Pancreas (tissue), 10 donors: ENCODE measurements around the gene ZNHIT2. TPM values are rescaled to one million over a fixed set of nuclear protein-coding genes. Genes with fewer than 3 reads are reported as not detected.
A peak's percentile ranks its signal among the peaks of the same experiment; 100 is the strongest.

Source experiments
- ATAC-seq, 4 donors: fragments of 200-7000 bp; cut with Tn5 transposase; one replicate each; pipeline versions ENCODE4 v1.8.0 to v1.9.1; 2020; ENCODE audit warnings: mild to moderate bottlenecking in 4 of 4, moderate library complexity in 4 of 4
- DNase-seq, 6 donors: peaks; one replicate each; pipeline ENCODE4 v3.0.0-alpha.2; 2020
- FAIRE-seq: peaks from 2 replicates; lab custom pipeline; 2012; peaks lifted over from hg19 to GRCh38; lab: Jason Lieb, UNC
- H3K27ac ChIP-seq, 4 donors: fragments of 200-600 bp; sonication (generic); 1 replicate in 3 of 4; 2 replicates in 1 of 4; pipeline versions ENCODE4 v1.5.0 to v1.8.0; 2020
- H3K27me3 ChIP-seq, 4 donors: fragments of 200-600 bp; one replicate each; pipeline ENCODE4 v1.8.0; 2021
- H3K36me3 ChIP-seq, 3 donors: fragments of 200-600 bp; sonication (generic) in 1 of 3; one replicate each; pipeline versions ENCODE4 v1.5.0 to v1.8.0; 2020 to 2021
- H3K4me1 ChIP-seq, 3 donors: fragments of 200-600 bp; one replicate each; pipeline ENCODE4 v1.8.0; 2021
- H3K4me3 ChIP-seq, 4 donors: fragments of 200-600 bp; sonication (generic) in 2 of 4; one replicate each; pipeline versions ENCODE4 v1.5.0 to v1.8.0; 2020 to 2021
- H3K9me3 ChIP-seq, 4 donors: fragments of 200-600 bp; one replicate each; pipeline ENCODE4 v1.8.0; 2021
- WGBS, 2 donors: extraction: QIAGEN DNeasy Blood & Tissue Kit; methylation state at CpG; one replicate each; pipeline ENCODE4 v1.1.7; 2013; 5-methylcytosine and 5-hydroxymethylcytosine counted together
- intact Hi-C, 3 donors: fragments of 100-400 bp; cut with DNase I; formaldehyde crosslinking; loops; one replicate each; pipeline versions ENCODE4 v1.11.1 to v1.14.2; 2022
- polyA plus RNA-seq, 2 donors: library from polyadenylated mRNA; stranded (reverse); fragments of 200-250 nt; gene quantifications; one replicate each; pipeline ENCODE4 v1.2.3, GENCODE V29; 2013
- total RNA-seq, 6 donors: library from RNA; stranded (reverse); fragmentation: NEBNext Ultra II Directional in 4 of 6; extraction: Animal tissue kit (Norgen Biotek cat#: 25700) in 4 of 6; gene quantifications; one replicate each; pipeline versions ENCODE4 v1.2.1 to v1.2.4, GENCODE V29; 2021 to 2023
- TF ChIP-seq, protein P1 (sequence below), 4 donors: fragments of 200-600 bp; sonication (generic) in 3 of 4; IDR thresholded peaks; one replicate each; pipeline versions ENCODE4 v1.5.0 to v1.8.0; 2021; ENCODE audit warnings: antibody characterized with exemption in 4 of 4
- donor health status: healthy with polysubstance abuse.
- donor health status: DM: no; HTN: no; CAD: no; lungs with moderate emphysema.
- donor health status: DM: no; HTN: no; CAD: no.
- donor health status: control.
- donor health status: control.
- donor health status: Bipolar disorder and iron deficiency.
- donor health status: DM: yes; HTN: yes; CAD: no.
- donor health status: DM: no; HTN: no; CAD: no.
- donor health status: DM: no; HTN: no; CAD: no.
- donor health status: DM: yes; HTN: yes; CAD: no.

The ZNHIT2 gene
- total and polyA plus RNA-seq, 8 donors = 4.3 to 17.8 (median 7.4) TPM

DNA sequence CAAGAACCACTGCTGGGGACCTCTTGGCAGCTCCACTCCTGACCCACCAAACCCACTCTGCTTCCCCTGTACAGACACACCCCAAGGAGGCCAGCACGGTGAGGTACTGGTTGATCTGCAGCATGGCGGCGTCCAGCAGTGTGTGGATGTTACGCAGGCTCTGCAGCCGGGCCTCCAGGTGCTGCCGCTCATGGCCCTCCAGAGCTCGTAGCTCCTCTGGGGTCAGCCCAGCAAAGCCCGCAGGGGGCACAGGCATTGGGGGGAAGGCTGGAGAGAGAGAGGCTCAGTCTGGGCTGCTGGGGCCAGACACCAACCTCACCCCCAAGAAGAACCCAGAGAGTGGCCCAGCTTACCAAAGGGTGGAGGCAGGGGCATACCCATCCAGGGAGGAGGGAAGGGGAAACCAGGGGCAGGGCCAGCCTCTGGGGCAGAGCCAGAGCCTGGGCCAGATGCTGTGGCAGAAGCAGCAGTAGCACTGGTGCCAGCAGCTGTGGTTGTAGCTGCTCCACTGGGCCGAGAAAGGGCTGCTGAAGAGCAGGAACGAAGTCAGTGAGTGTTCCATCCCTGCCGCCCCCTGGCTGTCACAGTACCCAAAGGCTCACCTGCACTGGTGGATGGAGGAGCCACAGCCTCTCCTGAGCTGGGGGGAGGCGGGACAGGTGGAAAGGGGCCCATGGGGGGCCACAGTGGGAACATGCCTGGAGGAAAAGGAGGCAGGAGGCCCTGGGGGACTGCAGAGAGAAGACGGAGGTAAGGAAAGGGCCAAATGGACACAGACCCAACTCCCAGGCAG lies 12.3 kb upstream of the ZNHIT2 start:
- TF ChIP-seq, protein P1, sequence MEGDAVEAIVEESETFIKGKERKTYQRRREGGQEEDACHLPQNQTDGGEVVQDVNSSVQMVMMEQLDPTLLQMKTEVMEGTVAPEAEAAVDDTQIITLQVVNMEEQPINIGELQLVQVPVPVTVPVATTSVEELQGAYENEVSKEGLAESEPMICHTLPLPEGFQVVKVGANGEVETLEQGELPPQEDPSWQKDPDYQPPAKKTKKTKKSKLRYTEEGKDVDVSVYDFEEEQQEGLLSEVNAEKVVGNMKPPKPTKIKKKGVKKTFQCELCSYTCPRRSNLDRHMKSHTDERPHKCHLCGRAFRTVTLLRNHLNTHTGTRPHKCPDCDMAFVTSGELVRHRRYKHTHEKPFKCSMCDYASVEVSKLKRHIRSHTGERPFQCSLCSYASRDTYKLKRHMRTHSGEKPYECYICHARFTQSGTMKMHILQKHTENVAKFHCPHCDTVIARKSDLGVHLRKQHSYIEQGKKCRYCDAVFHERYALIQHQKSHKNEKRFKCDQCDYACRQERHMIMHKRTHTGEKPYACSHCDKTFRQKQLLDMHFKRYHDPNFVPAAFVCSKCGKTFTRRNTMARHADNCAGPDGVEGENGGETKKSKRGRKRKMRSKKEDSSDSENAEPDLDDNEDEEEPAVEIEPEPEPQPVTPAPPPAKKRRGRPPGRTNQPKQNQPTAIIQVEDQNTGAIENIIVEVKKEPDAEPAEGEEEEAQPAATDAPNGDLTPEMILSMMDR (IDR thresholded peaks at IDR 0.05) = no peak
- Histone ChIP-seq H3K4me1 (peaks cover 0 to 19% (median 10%) of the 10 kb centered on the region in 3 donors), H3K9me3 (no peaks in the 10 kb centered on the region), H3K27ac (no peak overlapping the region), H3K4me3 (no peak overlapping the region), H3K27me3 (no peaks in the 10 kb centered on the region), H3K36me3 (peaks cover 6 to 76% (median 61%) of the 10 kb centered on the region in 3 donors)
- ATAC-seq (no peak), DNase-seq (peak in 2 of 6 donors; percentile 46 to 77), FAIRE-seq (no peak)
- intact Hi-C loops = loop anchor here in 2 of 3 donors (5.0 kb wide), 1 partner anchor 52 kb away; the partner anchor contains the start of gene CAPN1 (in 2 of the 2)
- 83 to 85% methylated on average over 13 of the region's 13 CpGs for WGBS, 2 donors

DNA sequence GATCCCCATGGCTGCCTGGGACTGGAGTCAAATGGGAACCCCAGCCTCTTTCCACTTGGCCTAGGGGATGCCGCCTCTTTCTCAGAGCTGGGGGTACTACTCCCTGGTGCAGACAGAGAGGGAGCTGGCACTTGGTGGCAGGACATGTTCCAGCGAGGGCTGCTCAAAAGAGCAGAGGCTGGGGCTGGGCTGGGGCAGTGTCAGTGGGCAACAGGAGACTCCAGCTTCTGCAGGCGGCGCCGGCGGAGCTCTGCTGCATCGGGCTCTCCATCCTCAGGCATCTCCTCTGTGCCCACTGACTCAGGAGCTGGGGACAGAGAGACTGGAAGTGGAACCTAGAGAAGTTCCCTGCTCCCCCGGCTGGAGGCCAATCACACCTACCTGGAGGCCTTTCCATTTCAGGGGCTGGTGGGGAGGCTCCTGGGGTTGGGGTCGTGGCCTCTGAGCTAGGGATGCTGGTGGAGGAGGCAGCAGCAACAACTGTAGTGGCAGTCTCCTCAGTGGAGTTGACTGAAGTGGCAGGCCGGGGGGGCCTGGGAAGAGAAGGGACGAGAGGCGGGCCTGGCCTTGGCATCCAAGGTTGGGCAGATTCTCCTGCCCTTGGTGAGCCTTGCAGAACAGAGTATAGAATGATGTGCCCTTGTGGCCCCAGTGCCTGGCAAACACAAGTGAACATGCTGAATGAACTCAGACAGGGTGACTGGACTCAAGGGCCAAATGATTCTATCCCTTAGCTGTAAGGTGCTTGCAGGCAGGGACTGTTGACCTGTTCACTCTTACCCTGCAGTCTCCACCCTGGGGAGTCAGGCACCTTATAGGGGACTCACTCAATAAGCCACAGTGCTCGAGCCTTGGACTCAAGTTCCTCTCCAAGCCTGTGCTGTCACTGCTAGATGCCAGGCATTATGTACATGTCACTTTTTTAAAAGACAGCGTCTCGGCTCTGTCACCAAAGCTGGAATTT lies 11.0 kb upstream of the ZNHIT2 start:
- Histone ChIP-seq H3K36me3 (peaks cover 6 to 76% (median 61%) of the 10 kb centered on the region in 3 donors), H3K9me3 (no peaks in the 10 kb centered on the region), H3K27ac (no peak overlapping the region), H3K27me3 (no peaks in the 10 kb centered on the region), H3K4me3 (no peak overlapping the region), H3K4me1 (peaks cover 0 to 19% (median 10%) of the 10 kb centered on the region in 3 donors)
- TF ChIP-seq, protein P1 (IDR thresholded peaks at IDR 0.05) = no peak
- DNase-seq = peak in 1 of 6 donors; percentile 76
- WGBS, 2 donors = 72 to 76% methylated on average over 15 of the region's 15 CpGs
- ATAC-seq = no peak
- no peak for FAIRE-seq
- intact Hi-C loops = no loop called here

DNA sequence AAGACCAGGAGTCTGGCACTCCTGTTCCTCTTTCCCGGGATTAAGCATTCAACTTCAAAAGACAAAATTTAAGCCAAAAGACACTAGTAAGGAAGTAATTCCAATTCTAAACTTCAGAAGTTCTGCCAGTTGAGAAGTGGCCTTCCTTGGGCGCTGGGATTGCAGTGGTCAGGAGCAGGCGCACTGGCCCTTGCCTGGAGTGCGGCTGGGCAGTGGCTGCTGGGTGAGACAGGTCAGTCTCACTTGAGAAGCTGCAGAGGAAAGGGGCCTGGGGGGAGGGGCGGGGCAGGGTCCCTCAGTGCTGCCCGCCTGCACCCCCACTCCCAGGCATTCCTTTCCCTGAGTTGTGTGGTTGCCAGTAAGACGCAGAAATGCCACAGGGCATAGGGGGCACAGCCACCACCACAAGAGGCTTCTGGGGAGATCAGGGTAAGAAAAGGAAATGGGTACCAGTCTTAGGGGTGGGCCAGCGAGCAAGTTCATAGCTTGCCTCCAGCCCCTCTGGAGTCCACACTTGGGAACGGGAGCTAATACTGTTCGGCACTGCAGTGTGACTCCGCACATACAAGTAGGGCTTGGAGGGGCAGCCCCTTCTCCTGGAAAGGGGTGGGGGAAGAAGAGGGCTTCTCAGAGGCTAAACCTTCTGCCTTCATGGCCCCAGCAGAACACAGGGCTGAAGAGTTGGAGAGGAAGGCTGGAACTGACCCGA lies 10.1 kb upstream of the ZNHIT2 start:
- Histone ChIP-seq H3K27me3 (no peaks in the 10 kb centered on the region), H3K4me3 (no peak overlapping the region), H3K4me1 (peaks cover 0 to 18% (median 5%) of the 10 kb centered on the region in 3 donors), H3K9me3 (no peaks in the 10 kb centered on the region), H3K36me3 (peaks cover 6 to 70% (median 61%) of the 10 kb centered on the region in 3 donors), H3K27ac (no peak overlapping the region)
- 74 to 85% methylated on average over 12 of the region's 12 CpGs for WGBS, 2 donors
- FAIRE-seq (no peak), DNase-seq (no peak), ATAC-seq (peak in 1 of 4 donors; percentile 2)
- TF ChIP-seq, protein P1 (IDR thresholded peaks at IDR 0.05) = no peak
- intact Hi-C loops = no loop called here

DNA sequence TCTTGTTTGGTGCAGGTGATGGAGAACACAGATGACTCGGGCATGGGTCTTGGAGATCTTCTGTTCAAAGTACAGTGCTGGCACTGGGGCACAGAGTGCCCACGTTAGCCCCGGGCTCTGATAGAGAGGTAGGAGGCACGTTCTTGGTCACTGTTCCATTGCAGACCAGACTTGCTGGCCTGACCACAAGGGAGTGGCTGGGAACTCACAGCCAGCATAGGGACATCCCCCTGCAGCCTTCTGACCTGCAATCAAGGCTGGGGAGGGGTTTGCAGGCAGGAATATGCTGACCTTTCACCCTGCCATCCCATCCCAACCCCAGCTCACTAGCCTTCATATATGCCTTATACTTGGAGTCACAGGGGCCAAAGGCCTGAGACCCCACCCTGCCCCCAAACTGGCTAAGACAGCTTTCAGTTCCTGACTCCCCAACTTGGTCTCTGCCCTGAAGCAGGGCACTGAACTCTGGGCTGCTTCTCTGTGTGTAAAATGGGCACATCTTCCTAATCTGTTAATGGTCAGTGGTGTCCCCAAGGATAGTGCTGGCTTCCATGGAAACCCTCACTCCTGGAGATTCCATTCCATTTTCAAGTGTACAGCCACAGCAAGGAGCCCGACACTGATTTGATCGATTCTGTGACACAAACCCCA lies 9.2 kb upstream of the ZNHIT2 start:
- 59 to 78% methylated on average over 6 of the region's 6 CpGs for WGBS, 2 donors
- Histone ChIP-seq H3K27ac (no peak overlapping the region), H3K27me3 (no peaks in the 10 kb centered on the region), H3K9me3 (no peaks in the 10 kb centered on the region), H3K4me3 (no peak overlapping the region), H3K4me1 (peaks cover 0 to 10% (median 0%) of the 10 kb centered on the region in 3 donors), H3K36me3 (peaks cover 6 to 62% (median 60%) of the 10 kb centered on the region in 3 donors)
- intact Hi-C loops = no loop called here
- DNase-seq (no peak), FAIRE-seq (no peak), ATAC-seq (no peak)
- TF ChIP-seq, protein P1 (IDR thresholded peaks at IDR 0.05) = no peak
